GM10248 (cell line): Measurements from ENCODE around the gene CPLX1.

ENCODE experiments used
- CTCF ChIA-PET: fragments of 300-600 bp; sonication (Branson Sonifier 250); formaldehyde crosslinking; extraction: SDS; loops from one replicate; lab custom pipeline; 2021; ENCODE audit warnings: antibody characterized with exemption; lab: Yijun Ruan, JAX
- POLR2A ChIA-PET: fragments of 350-650 bp; sonication (Branson Sonifier 250); formaldehyde crosslinking; extraction: SDS; loops from one replicate; lab custom pipeline; 2020; ENCODE audit warnings: antibody characterized with exemption; lab: Yijun Ruan, JAX
- DNase-seq: peaks from one replicate; pipeline ENCODE4 v3.0.0; 2012; ENCODE audit errors: extremely low spot score
- TF ChIP-seq, protein P1 (sequence below): IDR thresholded peaks from 2 replicates; pipeline ENCODE4 v1.5.1; 2012; ENCODE audit warnings: mild to moderate bottlenecking, low read depth; ENCODE audit errors: extremely low read depth, missing control alignments, control extremely low read depth

CPLX1 gene

DNA sequence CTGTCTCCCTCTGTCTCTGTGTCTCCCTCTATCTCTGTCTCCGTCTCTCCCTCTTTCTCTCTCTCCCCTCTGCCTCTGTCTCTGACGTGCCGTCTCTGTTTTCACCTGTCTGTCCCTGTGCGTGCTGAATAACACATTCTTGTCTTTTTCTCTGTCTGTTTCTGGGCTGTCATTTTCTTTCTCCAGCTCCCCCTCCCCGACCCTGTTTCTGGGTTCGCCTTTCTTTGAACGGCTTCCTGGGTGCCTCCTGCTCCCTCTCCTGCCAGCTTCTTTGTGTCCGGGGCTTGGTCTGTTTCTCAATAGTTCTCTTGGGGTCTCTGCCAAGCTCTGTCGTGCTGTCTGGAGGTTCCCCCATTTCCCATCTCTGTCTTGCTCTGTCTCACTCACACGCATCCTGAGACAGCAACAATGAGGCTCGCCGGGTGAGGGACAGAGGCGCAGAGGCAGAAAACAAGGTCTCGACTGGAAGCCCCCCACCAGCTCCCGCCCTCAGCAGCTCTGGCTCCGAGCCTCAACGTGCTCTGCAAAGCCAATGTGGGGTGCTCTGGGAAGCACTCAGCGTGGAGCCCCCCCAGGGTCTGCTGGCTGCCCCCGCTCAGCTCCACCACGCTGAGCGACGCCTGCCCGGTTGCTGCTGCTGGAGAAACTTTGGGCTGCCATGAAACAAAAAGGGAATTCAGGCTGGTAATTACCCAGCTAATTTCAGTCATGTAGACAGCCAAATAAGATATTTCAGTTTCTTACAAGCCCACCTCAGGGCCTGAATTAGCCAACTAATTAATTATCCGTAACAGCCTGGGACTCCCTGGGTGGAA is 3.4 kb downstream of the CPLX1 start:
- CTCF ChIA-PET = no interaction called here
- POLR2A ChIA-PET = no interaction called here
- no peak for DNase-seq
- TF ChIP-seq, protein P1, sequence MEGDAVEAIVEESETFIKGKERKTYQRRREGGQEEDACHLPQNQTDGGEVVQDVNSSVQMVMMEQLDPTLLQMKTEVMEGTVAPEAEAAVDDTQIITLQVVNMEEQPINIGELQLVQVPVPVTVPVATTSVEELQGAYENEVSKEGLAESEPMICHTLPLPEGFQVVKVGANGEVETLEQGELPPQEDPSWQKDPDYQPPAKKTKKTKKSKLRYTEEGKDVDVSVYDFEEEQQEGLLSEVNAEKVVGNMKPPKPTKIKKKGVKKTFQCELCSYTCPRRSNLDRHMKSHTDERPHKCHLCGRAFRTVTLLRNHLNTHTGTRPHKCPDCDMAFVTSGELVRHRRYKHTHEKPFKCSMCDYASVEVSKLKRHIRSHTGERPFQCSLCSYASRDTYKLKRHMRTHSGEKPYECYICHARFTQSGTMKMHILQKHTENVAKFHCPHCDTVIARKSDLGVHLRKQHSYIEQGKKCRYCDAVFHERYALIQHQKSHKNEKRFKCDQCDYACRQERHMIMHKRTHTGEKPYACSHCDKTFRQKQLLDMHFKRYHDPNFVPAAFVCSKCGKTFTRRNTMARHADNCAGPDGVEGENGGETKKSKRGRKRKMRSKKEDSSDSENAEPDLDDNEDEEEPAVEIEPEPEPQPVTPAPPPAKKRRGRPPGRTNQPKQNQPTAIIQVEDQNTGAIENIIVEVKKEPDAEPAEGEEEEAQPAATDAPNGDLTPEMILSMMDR = no peak

GRCh38 chr4:821631-822030 is 4.3 kb downstream of the CPLX1 start:
- TF ChIP-seq, protein P1 = no peak
- no peak for DNase-seq
- ChIA-PET CTCF (no interaction called here), POLR2A (no interaction called here)

DNA sequence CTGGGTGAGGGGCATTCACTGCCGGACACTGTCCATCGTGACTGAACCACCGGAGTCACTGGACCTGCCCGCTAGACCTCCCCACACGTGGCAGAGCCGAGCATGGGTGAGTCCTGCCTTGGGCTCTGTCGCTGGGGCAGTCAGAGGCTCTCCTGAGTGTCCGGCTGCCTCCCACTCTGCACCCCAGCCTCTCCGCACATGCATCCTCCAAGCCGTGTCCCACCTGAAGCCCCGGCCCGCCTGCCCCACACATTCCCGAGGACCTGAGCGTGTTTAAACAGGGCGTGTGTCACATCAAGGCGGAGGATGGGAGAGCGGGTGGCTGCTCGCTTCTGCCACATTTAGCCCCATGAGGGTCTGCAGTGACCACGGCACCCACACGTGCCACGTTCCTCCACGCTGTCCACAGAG is 4.7 kb downstream of the CPLX1 start:
- POLR2A ChIA-PET = no interaction called here
- no peak for DNase-seq
- TF ChIP-seq, protein P1 = no peak
- CTCF ChIA-PET = no interaction called here

DNA sequence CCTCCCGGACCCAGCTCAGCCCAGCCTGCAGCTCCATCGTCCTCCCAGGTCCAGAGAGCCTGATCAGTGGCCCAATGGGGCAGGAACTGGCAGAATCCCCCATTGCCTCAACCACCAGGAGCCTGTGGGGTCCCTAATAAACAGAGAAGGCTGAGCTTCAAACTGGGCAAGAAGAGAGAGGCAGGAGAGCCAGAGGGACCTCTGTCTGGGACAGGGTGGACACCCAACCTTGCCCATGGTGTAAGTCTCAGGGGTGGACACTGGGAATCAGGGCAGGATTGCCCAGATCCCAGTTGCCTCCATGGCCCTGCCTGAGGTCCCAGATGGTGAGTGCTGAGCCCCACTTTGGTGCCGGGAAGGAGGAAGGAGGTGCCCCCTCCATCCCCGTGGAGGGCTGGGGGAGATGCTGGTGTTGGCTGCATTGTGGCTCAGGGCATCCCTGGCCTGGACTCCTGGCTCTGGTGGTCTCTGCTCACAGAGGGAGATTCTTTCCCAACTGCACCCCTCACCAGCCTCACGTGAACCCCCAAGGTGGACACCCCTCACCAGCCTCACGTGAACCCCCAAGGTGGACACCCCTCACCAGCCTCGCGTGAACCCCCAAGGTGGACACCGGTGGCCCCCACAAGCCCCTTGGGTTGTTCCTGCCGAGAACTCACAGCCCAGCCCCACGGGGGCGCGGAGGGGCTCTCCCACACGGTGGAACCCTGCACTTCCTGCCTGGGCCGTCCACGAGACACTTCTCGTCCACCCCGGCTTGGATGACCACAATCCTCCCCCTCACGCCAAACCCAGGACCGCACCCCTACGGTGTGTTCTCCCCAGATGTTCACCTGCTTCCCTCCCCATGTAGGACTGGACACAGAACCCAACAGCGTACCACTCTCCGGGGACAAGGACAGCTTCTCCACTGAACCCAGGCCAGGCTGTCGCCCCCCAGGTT is 5.4 kb downstream of the CPLX1 start:
- ChIA-PET CTCF (interaction anchor here (0.7 to 2.1 kb wide), 5 partner anchors 21 to 213 kb away, joined by 3 to 9 read pairs (median 3); partner anchors contain the start of gene IDUA), POLR2A (no interaction called here)
- TF ChIP-seq, protein P1 = no peak
- DNase-seq = no peak

DNA sequence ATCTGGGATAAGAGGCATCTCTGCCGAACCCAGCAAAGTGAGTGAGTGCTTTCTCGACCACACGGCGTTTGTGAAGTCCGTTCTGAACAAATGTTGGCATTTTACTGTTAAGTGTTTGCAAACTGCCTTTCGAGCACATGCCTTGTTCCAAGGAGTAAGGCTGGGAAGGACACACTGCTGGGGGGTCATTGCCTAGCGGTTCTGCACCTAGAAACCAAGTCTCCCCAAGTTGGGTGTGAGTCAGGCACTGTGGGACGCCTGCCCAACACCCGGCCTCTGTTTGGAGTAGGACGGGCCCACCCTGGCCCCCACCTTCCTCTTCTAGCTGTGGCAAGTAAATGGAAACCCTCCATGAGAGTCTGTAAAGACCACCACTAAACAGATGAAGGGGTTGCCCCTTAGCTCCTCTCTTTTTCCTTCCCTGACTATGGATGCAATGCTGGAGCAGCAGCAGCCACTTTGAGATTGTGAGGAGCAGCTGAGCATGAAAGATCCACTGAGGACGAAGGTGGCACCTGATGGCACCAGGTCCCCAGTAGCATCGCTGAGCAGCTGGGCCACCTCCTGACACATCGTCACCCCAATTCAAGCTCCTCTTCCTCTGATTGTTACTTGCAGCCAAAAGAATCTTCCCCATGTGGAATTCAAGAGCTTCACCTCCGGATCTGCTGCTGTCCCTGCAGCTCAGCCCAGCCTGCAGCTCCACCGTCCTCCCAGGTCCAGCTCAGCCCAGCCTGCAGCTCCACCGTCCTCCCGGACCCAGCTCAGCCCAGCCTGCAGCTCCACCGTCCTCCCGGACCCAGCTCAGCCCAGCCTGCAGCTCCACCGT is 6.3 kb downstream of the CPLX1 start:
- ChIA-PET POLR2A (no interaction called here), CTCF (interaction anchor here (0.7 to 2.1 kb wide), 5 partner anchors 22 to 214 kb away, joined by 3 to 9 read pairs (median 3); partner anchors contain the start of gene IDUA)
- DNase-seq = no peak
- TF ChIP-seq, protein P1 = no peak
